Effector memory CD8-positive, alpha-beta T cell (primary cell): ENCODE data around the gene THSD4.

Experiments
- ATAC-seq: fragments of 150-1000 bp; cut with Tn5 transposase; replicated peaks from 2 replicates; pipeline ENCODE4 v1.10.0; 2021; ENCODE audit warnings: mild to moderate bottlenecking, moderate library complexity
- DNase-seq, 3 experiments: peaks; one replicate each; pipeline ENCODE4 v3.0.0; 2021
- H3K27ac Mint-ChIP-seq, 2 donors: one replicate each; pipeline ENCODE4 v1.8.0; 2022; ENCODE audit warnings: mild to moderate bottlenecking in 2 of 2, mixed read lengths in 2 of 2, moderate library complexity in 2 of 2
- H3K27me3 Mint-ChIP-seq, 2 donors: one replicate each; pipeline ENCODE4 v1.8.0; 2022; ENCODE audit warnings: mixed read lengths in 2 of 2
- H3K36me3 Mint-ChIP-seq: one replicate; pipeline ENCODE4 v1.8.0; 2022; ENCODE audit warnings: mild to moderate bottlenecking, moderate library complexity, mixed read lengths; ENCODE audit not compliant: insufficient read depth
- H3K4me1 Mint-ChIP-seq, 2 donors: one replicate each; pipeline ENCODE4 v1.8.0; 2022; ENCODE audit warnings: low read depth in 2 of 2, mixed read lengths in 2 of 2
- H3K4me3 Mint-ChIP-seq, 2 donors: one replicate each; pipeline ENCODE4 v1.8.0; 2022; ENCODE audit warnings: mild to moderate bottlenecking in 2 of 2, mixed read lengths in 2 of 2, moderate library complexity in 2 of 2
- H3K9me3 Mint-ChIP-seq, 2 donors: one replicate each; pipeline ENCODE4 v1.8.0; 2022; ENCODE audit warnings: mixed read lengths in 2 of 2
- total RNA-seq, 9 experiments: gene quantifications; one replicate each; lab custom pipeline; 2026; lab: John Stamatoyannopoulos, UW

THSD4 gene
- total RNA-seq: 0 to 0.67 (median 0.03) reads per million in 9 experiments

DNA sequence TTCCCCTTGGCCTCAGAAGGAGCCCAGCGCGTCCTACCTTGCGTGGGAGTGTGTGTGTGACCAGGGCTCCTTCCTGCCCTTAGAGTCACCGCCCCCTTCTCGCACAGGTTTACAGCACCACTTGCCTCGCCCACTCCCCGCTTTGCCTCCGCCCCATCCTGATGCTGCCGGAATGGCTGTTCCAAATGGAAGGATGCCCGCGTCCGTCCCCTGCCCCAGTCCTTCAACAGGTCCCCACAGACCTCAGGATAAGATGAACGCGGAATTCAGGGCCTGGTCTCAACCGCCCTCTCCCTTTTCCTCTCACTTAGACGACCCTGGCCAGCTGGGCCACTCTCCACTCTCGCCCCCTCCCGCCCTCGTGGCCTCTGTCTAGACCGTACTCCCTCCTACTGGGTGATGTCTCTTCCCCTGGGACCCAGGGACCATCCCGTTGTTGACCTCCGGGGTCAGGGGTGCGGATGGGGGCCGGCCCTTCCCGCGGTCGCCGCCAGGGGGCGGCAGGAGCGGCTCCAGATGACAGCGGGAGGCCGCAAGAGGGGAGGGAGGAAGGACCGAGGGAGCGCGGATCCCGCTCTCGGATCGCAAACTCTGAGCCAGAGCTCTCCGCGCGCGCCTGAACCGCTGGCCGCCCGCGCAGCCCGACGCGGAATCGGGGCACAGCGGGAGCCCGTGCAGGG is at the start of gene THSD4:
Gene THSD4 (plus strand): TSS at position 585 of the 680 bp plus-strand sequence.
- peak in 2 of 3 experiments; percentile 22 to 25 for DNase-seq
- H3K9me3 Mint-ChIP-seq: no peaks in the 10 kb centered on the region
- H3K4me3 Mint-ChIP-seq: peak within 1 kb of the TSS; percentile 50 to 60
- H3K27ac Mint-ChIP-seq: no peak within 1 kb of the TSS
- peaks cover 53 to 83% of the 10 kb centered on the region in 2 donors for H3K27me3 Mint-ChIP-seq
- ATAC-seq: peak; percentile 60
- H3K36me3 Mint-ChIP-seq: no peaks in the 10 kb centered on the region
- H3K4me1 Mint-ChIP-seq: peaks cover 0 to 7% of the 10 kb centered on the region in 2 donors

DNA sequence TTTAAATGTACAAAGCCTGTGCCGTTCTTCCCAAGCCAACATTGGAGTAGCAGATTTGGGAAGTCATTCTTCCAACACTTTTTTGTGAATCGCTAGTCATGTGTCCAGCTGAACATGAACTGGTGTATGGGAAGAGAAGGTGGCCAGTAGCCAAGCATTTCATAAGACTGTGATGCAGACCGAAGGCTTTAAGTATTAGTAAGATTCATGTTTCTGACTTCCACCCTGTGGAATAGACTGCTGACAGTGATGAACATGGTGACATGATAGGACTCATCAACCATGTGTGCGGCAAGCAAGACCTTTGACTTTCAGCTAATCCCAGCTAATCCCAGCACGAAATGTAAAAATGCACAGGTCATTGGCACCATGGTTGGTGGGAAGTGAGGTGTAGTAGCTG is 48.3 kb upstream of the THSD4 start:
- no peak overlapping the region for H3K4me3 Mint-ChIP-seq
- H3K9me3 Mint-ChIP-seq: no peaks in the 10 kb centered on the region
- H3K27ac Mint-ChIP-seq: no peak overlapping the region
- no peaks in the 10 kb centered on the region for H3K4me1 Mint-ChIP-seq
- H3K36me3 Mint-ChIP-seq: no peaks in the 10 kb centered on the region
- ATAC-seq (no peak), DNase-seq (no peak)
- H3K27me3 Mint-ChIP-seq: peaks cover 45 to 46% of the 10 kb centered on the region in 2 donors

DNA sequence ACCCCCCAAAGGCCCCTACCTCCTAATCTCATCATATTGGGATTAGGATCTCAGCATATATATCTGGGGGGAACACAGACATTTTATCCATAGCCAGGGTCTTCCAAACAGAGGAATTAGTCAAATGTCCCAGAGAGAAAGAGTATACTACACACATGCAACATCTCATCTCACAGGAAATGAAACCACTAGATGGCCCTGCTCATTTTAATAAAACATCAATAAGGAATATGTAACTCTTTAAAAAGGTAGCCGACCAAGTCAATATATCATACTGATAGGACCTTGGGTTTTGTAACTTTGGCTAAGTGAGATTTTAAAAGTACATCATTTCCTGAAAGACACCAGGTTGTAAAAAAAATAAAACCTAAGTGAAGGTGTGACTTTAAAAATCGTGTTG is 45.6 kb upstream of the THSD4 start:
- no peak overlapping the region for H3K4me3 Mint-ChIP-seq
- no peaks in the 10 kb centered on the region for H3K4me1 Mint-ChIP-seq
- H3K9me3 Mint-ChIP-seq: no peaks in the 10 kb centered on the region
- peaks cover 30 to 44% of the 10 kb centered on the region in 2 donors for H3K27me3 Mint-ChIP-seq
- no peak overlapping the region for H3K27ac Mint-ChIP-seq
- H3K36me3 Mint-ChIP-seq: no peaks in the 10 kb centered on the region
- ATAC-seq (no peak), DNase-seq (no peak)

DNA sequence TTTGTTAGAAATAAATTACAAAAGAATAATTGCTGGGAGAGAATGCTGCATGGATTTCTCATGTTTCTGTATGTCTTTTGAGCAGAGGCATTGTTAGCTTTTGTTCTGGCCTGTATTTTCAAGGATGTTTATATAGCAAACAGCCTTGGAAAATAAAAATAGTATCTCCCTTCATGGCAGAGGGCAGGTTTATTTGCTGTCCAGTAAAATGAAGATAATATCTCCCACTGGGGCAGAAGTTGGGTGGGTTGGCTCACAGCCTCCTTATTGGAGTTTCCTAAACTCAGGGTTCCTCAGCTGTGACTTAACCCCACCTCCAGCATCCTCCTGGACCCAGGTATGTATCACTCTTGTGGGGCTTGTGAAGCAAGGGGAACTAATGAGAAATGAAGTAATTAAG is 43.7 kb upstream of the THSD4 start:
- H3K9me3 Mint-ChIP-seq: no peaks in the 10 kb centered on the region
- H3K36me3 Mint-ChIP-seq: no peaks in the 10 kb centered on the region
- no peak for DNase-seq
- H3K4me3 Mint-ChIP-seq: no peak overlapping the region
- H3K4me1 Mint-ChIP-seq: no peaks in the 10 kb centered on the region
- H3K27ac Mint-ChIP-seq: no peak overlapping the region
- peaks cover 18 to 46% of the 10 kb centered on the region in 2 donors for H3K27me3 Mint-ChIP-seq
- no peak for ATAC-seq

DNA sequence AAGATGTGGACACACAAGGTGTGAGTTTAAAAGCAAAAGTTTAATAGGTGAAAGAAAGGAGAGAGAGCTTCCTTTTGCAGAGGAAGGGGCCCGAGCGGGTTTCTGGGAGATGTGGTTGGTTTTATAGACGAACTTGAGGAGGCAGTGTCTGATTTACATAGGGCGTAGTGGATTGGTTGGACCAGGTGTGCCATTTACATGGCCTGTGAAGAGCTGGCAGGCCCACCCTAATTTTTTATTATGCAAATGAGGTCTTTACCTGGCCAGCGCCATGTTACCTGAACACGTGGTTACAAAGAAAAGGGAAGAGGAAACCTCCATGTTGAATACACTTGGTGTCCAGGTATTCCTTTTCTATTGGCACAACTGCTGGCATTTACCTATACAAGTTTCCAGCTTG is 42.8 kb upstream of the THSD4 start:
- H3K27me3 Mint-ChIP-seq: peaks cover 13 to 38% of the 10 kb centered on the region in 2 donors
- no peak overlapping the region for H3K27ac Mint-ChIP-seq
- H3K36me3 Mint-ChIP-seq: no peaks in the 10 kb centered on the region
- no peaks in the 10 kb centered on the region for H3K4me1 Mint-ChIP-seq
- no peak overlapping the region for H3K4me3 Mint-ChIP-seq
- DNase-seq: no peak
- ATAC-seq: no peak
- no peaks in the 10 kb centered on the region for H3K9me3 Mint-ChIP-seq

DNA sequence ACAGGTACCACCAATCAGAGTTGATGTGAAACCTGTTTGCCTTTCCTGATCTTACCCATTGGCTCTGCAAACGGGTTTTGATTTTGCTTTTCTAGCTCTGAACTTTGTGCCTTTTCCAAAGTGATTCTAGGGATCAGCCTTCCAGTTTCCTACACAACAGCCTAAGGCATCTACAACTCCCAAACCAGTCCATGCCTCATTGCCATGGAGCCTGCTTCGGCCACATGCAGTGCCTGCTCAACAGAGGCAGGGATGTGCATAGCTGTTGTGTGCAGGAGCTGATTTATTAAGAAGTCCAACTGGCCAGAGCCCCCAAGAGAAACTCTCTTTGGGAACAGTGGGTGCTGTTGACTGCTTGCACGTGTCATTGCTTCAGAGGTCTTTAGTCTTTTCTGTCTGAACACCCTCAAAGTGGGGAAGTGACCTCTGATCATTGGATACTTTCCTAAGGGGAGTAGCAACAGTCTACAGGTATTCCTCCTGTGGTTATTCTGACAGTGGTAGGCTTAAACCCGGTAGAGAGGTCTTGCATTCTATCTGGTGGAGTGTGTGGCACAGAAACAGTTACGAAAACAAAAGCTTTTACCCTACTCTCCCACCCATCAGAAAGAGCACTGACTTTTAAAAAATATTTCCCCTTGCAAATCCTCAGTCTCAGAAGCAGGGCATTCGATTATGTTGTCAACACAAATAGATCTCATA is 36.6 kb upstream of the THSD4 start:
- Mint-ChIP-seq H3K36me3 (no peaks in the 10 kb centered on the region), H3K4me3 (no peak overlapping the region), H3K9me3 (peaks cover 0 to 7% of the 10 kb centered on the region in 2 donors), H3K27me3 (peaks cover 46 to 48% of the 10 kb centered on the region in 2 donors), H3K27ac (no peak overlapping the region), H3K4me1 (no peaks in the 10 kb centered on the region)
- no peak for DNase-seq
- ATAC-seq: no peak

DNA sequence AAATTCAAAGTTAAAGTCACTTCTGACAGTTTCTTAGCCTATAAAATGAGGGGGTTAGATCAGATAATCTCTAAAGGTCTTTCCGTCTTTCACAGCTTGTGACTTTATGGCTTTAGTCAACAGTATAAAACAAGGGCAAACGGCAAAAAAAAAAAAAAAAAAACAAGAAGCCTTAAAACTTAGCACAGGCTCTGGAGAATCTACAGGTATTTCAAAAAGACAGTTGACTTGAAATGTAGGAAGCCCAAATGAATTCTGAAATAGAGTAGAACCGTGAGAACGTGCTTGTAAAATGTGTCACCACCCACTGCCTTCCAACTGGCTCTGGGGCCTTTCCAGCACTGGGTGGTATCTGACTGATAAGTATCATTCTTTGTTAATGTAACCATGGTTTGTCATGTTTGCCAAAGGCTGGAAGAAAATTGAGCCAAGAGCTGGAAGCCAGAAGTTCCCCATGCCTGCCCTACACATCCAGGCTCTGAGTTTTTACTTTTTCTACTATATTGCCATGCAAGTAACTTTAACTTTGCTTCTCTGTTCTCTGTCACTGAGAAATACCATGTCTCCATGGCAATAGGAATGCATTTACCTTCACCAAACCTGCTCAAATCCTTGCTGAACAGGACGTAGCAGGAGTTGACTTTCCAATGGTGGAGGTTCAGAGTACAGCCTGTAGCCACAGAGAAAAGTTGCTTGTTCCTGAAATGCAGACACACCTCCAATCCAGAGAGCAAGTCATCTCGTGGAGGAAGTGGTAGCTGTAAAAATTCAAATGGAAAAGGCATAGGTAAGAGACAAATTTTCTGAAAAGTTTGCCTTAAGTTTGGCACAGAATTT is 35.8 kb upstream of the THSD4 start:
- H3K36me3 Mint-ChIP-seq: no peaks in the 10 kb centered on the region
- peaks cover 49 to 52% of the 10 kb centered on the region in 2 donors for H3K27me3 Mint-ChIP-seq
- DNase-seq: no peak
- ATAC-seq: no peak
- H3K27ac Mint-ChIP-seq: no peak overlapping the region
- H3K9me3 Mint-ChIP-seq: peaks cover 0 to 7% of the 10 kb centered on the region in 2 donors
- H3K4me1 Mint-ChIP-seq: no peaks in the 10 kb centered on the region
- no peak overlapping the region for H3K4me3 Mint-ChIP-seq

DNA sequence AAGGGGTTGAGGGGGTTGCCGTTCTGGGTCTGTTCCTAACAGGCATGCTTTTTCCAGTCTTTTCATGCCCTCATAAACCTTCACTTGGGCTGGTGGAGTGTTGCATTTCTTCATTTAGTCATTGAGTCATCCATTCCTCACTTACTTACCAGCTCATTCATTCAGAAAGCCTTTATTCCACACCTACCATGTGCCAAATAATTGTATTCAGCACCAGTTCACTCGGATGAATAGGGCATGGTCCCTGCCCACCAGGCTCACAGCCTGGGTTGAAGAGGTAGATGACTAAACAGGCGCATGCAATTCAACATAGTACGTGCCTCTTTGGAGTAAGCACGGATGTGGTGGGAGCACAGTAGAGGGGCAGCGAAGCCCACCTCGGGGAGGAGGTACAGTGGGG is 35.1 kb upstream of the THSD4 start:
- H3K36me3 Mint-ChIP-seq: no peaks in the 10 kb centered on the region
- no peak for DNase-seq
- H3K27ac Mint-ChIP-seq: no peak overlapping the region

DNA sequence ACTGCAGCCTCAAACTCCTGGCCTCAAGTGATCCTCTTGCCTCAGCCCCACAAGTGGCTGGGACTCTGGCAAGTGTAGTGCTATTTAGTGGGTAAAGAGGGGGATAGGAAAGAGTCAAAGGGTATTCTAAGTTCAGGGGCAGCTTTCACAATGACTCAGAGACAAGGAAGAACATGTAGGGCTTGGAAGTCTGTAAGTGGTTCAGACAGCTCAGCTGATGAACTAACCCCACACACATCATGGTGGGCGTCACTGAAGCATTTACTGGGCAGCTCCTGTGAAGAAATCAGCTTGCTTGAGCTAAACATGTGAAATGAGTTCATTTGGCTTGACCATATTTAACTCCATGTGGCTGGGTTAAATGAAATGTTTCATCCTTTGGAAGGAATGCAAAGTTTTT is 34.6 kb upstream of the THSD4 start:
- DNase-seq (no peak), ATAC-seq (no peak)
- no peak overlapping the region for H3K27ac Mint-ChIP-seq
- no peak overlapping the region for H3K4me3 Mint-ChIP-seq
- no peaks in the 10 kb centered on the region for H3K36me3 Mint-ChIP-seq
- peaks cover 40 to 52% of the 10 kb centered on the region in 2 donors for H3K27me3 Mint-ChIP-seq
- peaks cover 0 to 7% of the 10 kb centered on the region in 2 donors for H3K9me3 Mint-ChIP-seq
- no peaks in the 10 kb centered on the region for H3K4me1 Mint-ChIP-seq

More for the DNA sequence above, 35.1 kb upstream of the THSD4 start:
- ATAC-seq: no peak
- no peaks in the 10 kb centered on the region for H3K4me1 Mint-ChIP-seq
- H3K4me3 Mint-ChIP-seq: no peak overlapping the region
- peaks cover 0 to 7% of the 10 kb centered on the region in 2 donors for H3K9me3 Mint-ChIP-seq
- H3K27me3 Mint-ChIP-seq: peaks cover 42 to 52% of the 10 kb centered on the region in 2 donors

DNA sequence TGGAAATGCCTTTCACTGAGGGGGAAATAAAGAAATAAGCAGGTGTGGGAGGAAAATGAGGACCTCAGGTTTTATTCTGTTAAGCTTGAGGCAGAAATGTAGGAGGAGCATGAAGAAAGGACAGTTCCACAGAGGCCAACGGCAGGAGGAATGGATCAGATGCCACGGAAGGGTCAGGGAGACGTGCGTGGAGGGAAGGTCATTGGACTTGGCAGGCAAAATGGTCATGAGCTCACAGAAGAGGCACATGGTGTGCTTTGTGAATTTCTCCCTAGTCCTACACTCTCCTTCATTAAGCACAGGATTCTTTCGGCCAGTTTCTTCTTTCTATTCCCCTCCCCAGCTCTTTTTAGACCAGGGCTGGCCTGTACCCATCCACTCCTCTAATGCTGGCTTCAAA is 32.5 kb upstream of the THSD4 start:
- peaks cover 0 to 7% of the 10 kb centered on the region in 2 donors for H3K9me3 Mint-ChIP-seq
- peaks cover 49 to 58% of the 10 kb centered on the region in 2 donors for H3K27me3 Mint-ChIP-seq
- no peak for DNase-seq

DNA sequence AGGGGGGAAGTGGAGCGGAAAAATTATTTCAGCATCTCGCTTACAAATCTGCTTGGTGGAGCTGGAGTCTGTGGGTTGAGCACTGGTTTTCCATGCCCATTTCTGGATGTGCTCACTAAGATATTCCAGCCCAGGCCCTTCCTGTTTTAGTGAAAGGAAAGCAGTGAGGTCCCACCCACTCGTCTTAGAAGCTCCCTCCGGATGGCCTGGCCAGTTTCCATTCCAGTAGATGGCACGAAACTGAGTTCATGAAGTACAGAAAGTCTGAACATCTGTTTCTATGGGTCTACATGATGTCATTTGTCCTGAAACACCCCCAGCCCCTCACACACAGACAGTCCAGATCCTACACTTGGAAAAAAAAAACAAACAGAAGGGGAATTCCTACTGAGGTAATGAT is 31.9 kb upstream of the THSD4 start:
- peaks cover 47 to 57% of the 10 kb centered on the region in 2 donors for H3K27me3 Mint-ChIP-seq
- H3K4me3 Mint-ChIP-seq: no peak overlapping the region
- DNase-seq (no peak), ATAC-seq (no peak)
- no peaks in the 10 kb centered on the region for H3K36me3 Mint-ChIP-seq
- peaks cover 0 to 6% of the 10 kb centered on the region in 2 donors for H3K9me3 Mint-ChIP-seq
- no peak overlapping the region for H3K27ac Mint-ChIP-seq
- no peaks in the 10 kb centered on the region for H3K4me1 Mint-ChIP-seq

More for the DNA sequence above, 32.5 kb upstream of the THSD4 start:
- H3K27ac Mint-ChIP-seq: no peak overlapping the region
- H3K4me3 Mint-ChIP-seq: no peak overlapping the region
- H3K36me3 Mint-ChIP-seq: no peaks in the 10 kb centered on the region
- H3K4me1 Mint-ChIP-seq: no peaks in the 10 kb centered on the region
- ATAC-seq: no peak

DNA sequence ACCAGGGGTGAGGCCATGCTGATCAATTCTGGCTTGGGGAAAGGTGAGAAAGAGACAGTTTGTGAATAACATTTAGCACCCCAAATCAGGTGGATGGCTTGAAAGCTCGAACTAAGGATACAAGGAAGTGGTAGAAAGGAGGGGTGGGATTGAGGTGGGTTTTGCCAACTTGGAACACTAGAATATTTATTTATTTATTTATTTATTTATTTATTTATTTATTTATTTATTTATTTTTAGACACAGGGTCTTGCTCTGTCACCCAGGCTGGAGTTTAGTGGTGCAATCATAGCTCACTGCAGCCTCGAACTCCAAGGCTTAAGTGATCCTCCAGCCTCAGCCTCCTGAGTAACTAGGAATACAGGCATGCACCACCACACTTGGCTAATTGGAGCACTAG is 31.0 kb upstream of the THSD4 start:
- Mint-ChIP-seq H3K4me3 (no peak overlapping the region), H3K27ac (no peak overlapping the region), H3K4me1 (no peaks in the 10 kb centered on the region), H3K36me3 (no peaks in the 10 kb centered on the region), H3K9me3 (peaks cover 0 to 4% of the 10 kb centered on the region in 2 donors), H3K27me3 (peaks cover 53 to 55% of the 10 kb centered on the region in 2 donors)
- no peak for DNase-seq
- ATAC-seq: no peak

DNA sequence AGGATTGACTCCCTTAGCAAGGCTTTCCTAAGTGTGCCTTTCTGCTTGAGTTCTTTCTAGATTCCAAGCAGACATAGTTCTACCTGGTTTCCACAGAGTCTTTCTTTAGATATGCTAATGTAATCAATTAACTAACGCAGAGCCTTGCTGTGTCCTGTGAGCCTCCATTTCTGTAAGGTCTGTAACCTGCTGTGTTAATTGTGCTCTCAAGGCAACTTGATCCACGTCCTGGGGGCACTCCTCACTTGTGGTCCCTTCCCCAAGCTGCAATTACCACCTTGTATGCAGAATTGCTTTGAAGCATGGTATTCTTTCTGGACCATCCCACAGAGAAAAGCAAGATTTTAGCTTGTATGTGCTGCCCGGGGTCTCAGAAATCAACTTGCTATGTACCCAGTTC is 29.5 kb upstream of the THSD4 start:
- Mint-ChIP-seq H3K27ac (no peak overlapping the region), H3K27me3 (peaks cover 41 to 61% of the 10 kb centered on the region in 2 donors), H3K9me3 (peaks cover 0 to 4% of the 10 kb centered on the region in 2 donors), H3K4me1 (no peaks in the 10 kb centered on the region), H3K4me3 (no peak overlapping the region), H3K36me3 (no peaks in the 10 kb centered on the region)
- ATAC-seq (no peak), DNase-seq (no peak)
